GM19193 (cell line): ENCODE measurements around the gene BCO1.

Source experiments
- POLR2A ChIP-seq: IDR thresholded peaks from 4 replicates; pipeline ENCODE4 v1.6.1; 2011; ENCODE audit not compliant: insufficient read depth, insufficient read length; ENCODE audit errors: extremely low read depth

Gene BCO1, protein sequence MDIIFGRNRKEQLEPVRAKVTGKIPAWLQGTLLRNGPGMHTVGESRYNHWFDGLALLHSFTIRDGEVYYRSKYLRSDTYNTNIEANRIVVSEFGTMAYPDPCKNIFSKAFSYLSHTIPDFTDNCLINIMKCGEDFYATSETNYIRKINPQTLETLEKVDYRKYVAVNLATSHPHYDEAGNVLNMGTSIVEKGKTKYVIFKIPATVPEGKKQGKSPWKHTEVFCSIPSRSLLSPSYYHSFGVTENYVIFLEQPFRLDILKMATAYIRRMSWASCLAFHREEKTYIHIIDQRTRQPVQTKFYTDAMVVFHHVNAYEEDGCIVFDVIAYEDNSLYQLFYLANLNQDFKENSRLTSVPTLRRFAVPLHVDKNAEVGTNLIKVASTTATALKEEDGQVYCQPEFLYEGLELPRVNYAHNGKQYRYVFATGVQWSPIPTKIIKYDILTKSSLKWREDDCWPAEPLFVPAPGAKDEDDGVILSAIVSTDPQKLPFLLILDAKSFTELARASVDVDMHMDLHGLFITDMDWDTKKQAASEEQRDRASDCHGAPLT

DNA sequence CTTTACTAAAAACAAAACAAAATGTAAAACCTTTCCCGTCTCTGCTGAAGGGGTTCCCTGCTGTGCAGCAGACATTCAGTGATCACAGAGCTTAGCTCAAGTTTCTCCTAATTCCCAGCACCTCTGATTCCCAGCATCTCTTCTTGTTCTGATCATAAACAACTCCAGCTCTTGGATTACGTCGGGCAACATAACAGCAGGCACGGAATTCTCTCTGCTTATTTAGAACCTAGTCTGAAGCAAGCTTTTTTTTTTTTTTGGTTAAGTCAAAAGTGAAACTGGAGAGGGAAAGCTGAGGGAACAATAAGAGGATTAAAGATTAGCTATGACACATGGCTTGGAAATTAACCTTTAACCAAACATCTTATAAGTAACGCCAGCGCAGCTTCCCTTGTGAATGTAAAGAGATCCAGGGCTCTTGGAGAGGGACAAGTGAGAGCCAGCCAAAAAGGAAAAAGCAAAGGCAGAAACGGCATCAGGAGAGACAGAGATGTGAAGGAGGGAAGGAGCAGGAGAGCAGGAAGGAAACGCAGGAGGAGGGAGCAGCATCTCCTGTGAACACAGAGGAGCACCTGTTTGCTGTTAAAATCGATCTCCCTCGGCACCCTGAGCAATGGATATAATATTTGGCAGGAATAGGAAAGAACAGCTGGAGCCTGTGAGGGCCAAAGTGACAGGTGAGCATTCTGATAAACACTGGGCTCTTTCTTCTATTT, at the start of gene BCO1:
Gene BCO1, plus strand, starts transcription at position 394 of the 716 bp plus-strand sequence. Its CDS starts 220 bp downstream, at position 614.
- TF ChIP-seq POLR2A = no peak

- no peak for TF ChIP-seq POLR2A
Observed at GRCh38 chr16:81189100-81189664, 49.3 kb upstream of the BCO1 start.

GRCh38 chr16:81190667-81191066, 47.8 kb upstream of the BCO1 start:
- no peak for TF ChIP-seq POLR2A

DNA sequence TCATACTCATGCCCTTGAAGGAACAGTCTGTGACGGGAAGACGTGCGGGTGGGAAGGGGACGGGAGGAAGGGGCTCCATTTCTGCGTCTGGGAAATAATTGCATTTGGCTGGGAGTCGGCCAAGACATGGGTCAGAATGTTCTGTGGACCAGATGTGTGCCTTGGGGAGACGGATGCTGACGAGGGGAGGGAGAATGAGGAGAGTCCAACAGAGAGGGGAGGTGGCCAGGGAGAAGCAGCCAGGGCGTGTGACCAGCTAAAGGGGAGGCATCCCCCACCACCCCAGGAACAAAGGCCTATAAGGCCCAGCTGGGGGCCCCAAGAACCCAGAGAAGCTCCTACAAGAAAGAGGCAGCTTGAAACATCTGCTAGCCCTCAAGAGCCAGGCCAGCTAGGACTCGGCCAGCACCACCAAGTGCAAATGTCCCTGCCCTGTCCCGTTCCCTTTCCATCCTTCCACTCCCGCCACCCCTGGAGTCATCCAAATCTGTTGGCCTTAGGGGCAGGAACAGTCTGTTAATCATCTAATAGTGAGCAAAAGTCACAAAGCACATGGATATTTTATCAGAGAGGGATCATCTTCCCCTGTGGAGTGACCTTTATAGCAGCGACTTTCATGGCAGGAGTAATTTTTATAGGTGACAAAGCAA, 42.5 kb upstream of the BCO1 start:
- no peak for TF ChIP-seq POLR2A

DNA sequence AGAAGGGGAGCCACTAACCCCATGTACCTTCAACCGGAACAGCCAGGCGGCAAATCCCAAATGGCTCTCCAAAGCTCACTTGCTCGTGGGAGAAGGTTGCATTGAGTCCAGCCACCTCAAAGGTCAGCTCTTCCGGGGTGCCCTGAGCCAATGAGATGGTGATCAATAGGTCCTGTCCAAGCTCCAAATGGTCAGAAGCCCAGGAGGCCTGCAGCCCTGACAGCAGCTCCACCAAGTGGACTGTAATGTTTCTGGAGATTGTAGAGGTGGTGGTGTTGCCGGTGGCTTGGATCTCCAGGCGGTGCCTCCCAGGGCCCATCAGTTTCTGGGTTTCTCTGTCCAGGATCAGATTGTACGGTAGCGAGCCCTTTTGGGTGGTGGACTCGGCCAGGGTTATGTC, 39.9 kb upstream of the BCO1 start:
- no peak for TF ChIP-seq POLR2A

DNA sequence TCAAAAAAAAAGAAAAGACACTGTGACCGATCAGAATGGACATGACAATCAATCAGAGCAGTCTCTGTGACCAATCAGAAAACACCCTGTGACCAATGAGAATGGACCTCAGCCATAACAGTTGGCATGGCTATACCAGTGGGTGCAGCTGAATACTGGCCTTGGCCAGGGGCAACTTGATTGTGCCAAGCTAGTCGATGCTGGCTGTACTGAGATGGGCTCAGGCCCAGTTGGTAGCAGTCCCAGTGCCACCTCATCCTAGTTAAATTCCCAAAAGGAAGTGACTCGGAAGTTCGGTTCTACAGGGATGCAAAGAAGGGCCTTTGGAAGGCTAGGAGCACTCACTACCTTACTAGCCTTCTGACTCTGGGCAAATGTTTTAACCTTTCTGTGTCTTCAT, 37.2 kb upstream of the BCO1 start:
- no peak for TF ChIP-seq POLR2A

GRCh38 chr16:81204798-81205680, 33.5 kb upstream of the BCO1 start:
- no peak for TF ChIP-seq POLR2A

DNA sequence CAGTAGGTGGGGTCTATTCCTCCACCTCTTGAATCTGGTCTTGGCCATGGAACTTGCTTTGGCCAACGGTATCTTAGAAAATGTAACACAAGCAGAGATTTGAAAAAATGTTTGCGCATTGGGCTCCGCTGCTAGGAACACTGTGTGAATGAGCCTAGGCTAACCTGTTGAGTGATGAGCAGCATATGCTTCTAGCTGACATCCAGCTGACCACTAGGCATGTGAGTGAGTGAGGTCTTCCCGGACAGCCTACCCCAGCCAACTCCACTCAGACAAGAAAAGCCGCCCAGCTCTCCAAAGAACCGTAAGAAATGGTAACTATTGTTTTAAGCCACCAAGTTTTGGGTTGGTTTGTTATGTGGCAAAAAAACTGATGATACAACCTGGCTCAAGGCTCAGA, 31.4 kb upstream of the BCO1 start:
- TF ChIP-seq POLR2A = no peak

DNA sequence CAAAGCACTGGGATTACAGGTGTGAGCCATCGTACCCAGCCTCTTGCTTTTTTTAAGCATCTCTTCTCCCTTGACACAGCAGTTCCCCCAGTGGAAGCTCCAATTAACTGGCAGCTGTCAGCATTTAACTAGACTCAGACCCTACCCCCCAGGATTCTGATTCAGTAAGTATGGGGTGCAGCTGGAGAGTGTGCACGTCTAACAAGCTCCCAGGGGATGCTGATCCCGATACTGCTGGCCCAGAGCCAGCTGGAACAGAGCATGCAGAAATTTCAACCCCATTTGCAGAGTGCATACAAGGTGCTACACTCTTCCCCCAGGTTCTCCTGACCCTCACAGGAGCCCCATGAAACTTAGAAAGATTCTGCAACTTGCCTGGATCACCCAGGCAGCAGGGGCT, 27.7 kb upstream of the BCO1 start:
- no peak for TF ChIP-seq POLR2A

GRCh38 chr16:81212830-81213465, 25.5 kb upstream of the BCO1 start:
- TF ChIP-seq POLR2A = no peak

- no peak for TF ChIP-seq POLR2A
Observed at GRCh38 chr16:81214745-81215166, 23.7 kb upstream of the BCO1 start.

GRCh38 chr16:81216114-81216513, 22.4 kb upstream of the BCO1 start:
- no peak for TF ChIP-seq POLR2A

DNA sequence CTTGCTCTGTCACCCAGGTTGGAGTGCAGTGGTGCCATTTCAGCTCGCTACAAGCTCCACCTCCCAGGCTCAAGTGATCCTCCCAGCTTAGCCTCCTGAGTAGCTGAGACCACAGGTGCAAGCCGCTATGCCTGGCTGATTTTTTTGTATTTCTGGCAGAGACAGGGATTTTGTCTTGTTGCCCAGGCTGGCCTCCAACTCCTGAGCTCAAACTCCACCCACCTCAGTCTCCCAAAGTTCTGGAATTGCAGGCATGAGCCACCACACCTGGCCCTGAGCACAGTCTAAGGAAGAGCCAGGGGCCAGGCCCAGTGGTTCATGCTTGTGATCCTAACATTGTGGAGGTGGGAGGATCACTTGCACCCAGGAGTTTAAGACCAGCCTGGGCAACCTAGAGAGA, 21.8 kb upstream of the BCO1 start:
- no peak for TF ChIP-seq POLR2A
